OCI-LY1 (cell line): Measurements from ENCODE around the gene FAIM.

Experiments used
- CTCF ChIP-seq: fragments of 200-600 bp; sonication (generic), shearing (Covaris generic); IDR thresholded peaks from 2 replicates; pipeline ENCODE4 v1.5.1; 2017; ENCODE audit warnings: mild to moderate bottlenecking, antibody characterized with exemption, low read length, moderate library complexity, mixed read lengths
- EZH2 ChIP-seq: fragments of 200-600 bp; sonication (generic), shearing (Covaris generic); IDR thresholded peaks from 2 replicates; pipeline ENCODE4 v1.8.0; 2017; ENCODE audit warnings: borderline replicate concordance, mixed run types, mild to moderate bottlenecking, antibody characterized with exemption, low read length, moderate library complexity, mixed read lengths

- no peak for TF ChIP-seq CTCF
- no peak for TF ChIP-seq EZH2
These were observed 39.5 kb upstream of the FAIM start for GRCh38 chr3:138569090-138569489.
